DLD1 (cell line): ENCODE results near the gene TMX2.

Experiments used
- in situ Hi-C: cut with HindIII; loops from 2 replicates; pipeline ENCODE4 v1.10.0; 2017; ENCODE audit warnings: low sequenced_read_pairs

Gene TMX2

DNA sequence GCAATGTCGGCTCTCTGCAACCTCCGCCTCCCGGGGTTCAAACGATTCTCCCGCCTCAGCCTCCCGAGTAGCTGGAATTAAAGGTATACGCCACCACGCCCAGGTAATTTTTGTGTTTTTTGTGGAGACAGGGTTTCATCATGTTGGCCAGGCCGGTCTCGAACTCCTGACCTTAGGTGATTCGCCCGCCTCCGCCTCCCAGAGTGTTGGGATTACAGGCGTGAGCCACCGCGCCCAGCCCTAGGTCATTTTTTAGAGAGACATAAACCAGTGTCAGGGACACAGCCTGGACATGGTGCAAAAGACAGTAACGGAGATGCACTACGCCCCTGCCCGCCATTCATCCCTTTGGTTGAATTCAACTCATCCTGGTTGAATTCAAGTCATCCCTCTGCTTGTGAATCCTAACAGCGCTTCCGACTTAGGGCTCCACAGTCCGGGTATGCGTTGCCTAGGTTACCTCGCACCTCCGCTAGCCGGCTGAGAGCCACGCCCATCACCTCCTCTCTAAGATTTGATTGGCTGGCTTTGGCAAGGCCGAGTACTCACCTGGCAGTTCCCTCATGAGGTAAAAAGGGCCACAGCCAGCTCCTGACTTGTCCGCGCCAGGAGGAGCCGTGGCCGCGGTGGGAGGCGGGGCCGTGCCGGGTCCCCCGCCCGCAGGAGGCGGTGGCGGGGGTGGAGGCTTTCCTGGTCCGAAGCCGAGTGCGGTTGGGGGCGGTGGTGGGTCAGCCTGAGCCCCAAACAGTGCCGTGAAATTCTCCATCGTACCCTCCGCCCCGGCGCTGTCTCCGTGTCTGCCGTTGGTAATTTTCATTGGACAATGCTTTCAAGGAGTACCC, 758 bp upstream of the TMX2 start, which contains the start of gene MED19:
Gene MED19 (minus strand): TSS at position 802 of the 842 bp plus-strand sequence. CDS start 36 bp downstream, at position 766.
- in situ Hi-C loops = loop anchor here (25.0 kb wide), 1 partner anchor 101 kb away; no protein-coding TSS in a partner anchor

- in situ Hi-C loops = loop anchor here (25.0 kb wide), 1 partner anchor 98 kb away; no protein-coding TSS in a partner anchor
Observed at GRCh38 chr11:57713835-57714234, 1.4 kb downstream of the TMX2 start.

GRCh38 chr11:57716726-57717125, 4.3 kb downstream of the TMX2 start:
- in situ Hi-C loops = loop anchor here (25.0 kb wide), 1 partner anchor 96 kb away; no protein-coding TSS in a partner anchor

DNA sequence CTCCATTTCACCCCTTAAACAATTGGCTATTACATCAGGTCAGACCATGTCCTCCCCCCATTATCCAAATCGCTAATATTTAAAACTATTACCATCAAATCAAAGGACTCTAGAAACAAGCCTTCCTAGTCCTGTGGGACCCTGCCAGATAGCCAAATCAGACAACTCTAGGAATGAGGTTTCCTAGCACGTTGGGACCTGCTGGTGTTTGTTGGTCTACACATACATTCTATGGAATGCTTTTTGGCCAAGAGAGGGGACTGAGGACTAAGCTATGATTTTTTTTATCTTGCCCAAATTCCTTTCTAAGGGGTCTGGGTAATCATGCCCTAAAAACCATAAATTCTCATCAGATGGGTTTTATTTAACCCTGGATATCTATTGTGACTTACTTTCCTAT, 14.8 kb downstream of the TMX2 start:
- in situ Hi-C loops = no loop called here

DNA sequence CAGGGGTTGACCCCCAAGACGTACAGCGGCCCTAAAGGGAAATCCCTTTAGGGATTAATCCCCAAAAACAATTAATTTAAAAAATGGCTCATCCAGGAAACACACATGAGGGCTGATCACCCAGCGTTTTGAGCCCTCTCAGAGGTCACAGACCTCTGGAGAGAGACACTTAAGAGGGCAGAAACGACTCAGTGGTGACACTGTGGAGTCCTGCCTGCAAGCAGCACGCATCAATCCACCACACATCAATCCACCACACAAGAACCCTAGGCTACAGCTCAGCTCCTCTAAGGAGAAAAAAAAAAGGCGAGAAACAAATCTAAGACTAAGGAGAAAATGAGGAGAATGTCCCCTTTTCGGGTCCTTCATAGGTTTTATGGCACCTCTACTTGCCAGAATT, 16.4 kb downstream of the TMX2 start:
- in situ Hi-C loops = no loop called here

GRCh38 chr11:57729479-57729878, 17.1 kb downstream of the TMX2 start:
- in situ Hi-C loops = no loop called here

DNA sequence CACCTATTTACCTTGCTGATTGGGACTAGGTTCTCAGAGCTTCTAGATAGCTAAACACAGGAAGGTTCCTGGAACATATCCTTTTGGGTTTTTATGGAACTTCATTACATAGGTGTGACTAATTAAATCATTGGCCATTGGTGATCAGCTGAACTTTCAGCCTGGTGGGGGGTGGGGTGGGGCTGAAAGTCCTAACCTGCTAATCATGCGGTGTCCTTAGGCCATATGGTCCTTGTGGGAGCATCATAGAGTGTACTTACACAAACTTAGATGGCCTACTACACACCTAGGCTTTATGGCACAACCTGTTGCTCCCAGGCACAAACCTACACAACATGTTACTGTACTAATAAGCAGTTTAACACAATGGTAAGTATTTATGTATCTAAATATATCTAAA, 20.3 kb downstream of the TMX2 start:
- in situ Hi-C loops = no loop called here

GRCh38 chr11:57735619-57736298, 23.4 kb downstream of the TMX2 start:
- in situ Hi-C loops = no loop called here

DNA sequence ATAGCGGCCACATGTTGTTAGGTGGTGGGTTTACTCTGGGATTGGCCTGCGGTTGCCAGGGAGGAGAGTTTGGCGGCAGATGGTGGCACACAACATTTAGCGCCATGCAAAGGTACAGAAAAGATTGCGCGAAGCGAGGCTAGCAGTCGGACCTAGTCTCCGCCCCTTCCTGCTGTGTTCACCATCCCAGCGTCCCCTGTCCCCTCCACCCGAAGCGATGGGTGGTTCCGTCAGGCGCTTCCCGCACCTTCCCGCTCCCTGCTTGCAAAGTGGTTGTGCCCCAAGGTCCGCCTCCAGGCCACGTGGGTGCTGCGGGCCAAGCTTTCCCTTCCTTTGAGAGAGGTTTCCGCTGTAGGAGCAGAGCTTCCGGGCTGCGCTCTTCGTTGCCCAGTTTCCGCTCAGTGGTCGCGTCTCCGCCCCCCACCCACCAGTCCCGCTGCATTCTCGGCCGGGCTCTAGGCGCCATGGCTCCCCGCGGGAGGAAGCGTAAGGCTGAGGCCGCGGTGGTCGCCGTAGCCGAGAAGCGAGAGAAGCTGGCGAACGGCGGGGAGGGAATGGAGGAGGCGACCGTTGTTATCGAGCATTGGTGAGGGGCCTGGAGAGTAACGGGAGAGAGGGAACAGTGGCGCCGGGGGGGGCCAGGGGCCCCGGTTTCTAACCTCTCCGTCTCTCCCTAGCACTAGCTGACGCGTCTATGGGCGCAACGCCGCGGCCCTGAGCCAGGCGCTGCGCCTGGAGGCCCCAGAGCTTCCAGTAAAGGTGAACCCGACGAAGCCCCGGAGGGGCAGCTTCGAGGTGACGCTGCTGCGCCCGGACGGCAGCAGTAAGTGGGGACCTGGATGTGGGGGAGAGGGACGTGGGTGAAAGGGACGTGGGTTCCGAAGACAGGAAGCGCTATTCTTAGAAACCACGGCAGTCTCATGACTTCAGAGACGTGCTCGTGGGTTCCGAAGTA, 29.0 kb downstream of the TMX2 start, which contains the start of gene SELENOH:
Gene SELENOH (plus strand): TSS at position 360 of the 955 bp plus-strand sequence. CDS start 105 bp downstream, at position 465.
- in situ Hi-C loops = no loop called here

- in situ Hi-C loops = no loop called here
Observed at GRCh38 chr11:57742087-57742452, 29.7 kb downstream of the TMX2 start.

- in situ Hi-C loops = no loop called here
Observed at GRCh38 chr11:57744357-57744756, 32.0 kb downstream of the TMX2 start.

DNA sequence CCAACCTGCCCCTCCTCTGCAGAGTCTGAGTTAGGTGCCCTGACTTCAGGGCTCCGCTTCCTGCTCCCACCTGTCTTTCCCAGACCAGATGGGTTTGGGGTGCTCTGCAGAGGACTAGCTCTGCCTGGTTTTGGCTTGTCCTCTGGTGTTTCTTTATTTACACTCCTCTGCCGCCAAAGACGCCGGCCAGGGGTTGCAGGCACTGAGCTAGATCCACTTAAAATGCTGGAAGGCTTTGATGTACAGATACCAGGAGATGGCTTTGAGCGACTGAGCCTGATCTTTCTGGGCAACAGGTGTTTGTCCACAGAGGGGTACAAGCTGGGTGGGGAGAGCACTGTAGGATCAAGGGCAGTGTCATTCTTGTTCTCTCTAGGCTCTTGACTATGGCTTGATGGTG, 32.8 kb downstream of the TMX2 start:
- in situ Hi-C loops = no loop called here

GRCh38 chr11:57746920-57747319, 34.5 kb downstream of the TMX2 start:
- in situ Hi-C loops = no loop called here

- in situ Hi-C loops = no loop called here
Observed at GRCh38 chr11:57751176-57751575, 38.8 kb downstream of the TMX2 start.

- in situ Hi-C loops = no loop called here
Observed at GRCh38 chr11:57751676-57752253, 39.4 kb downstream of the TMX2 start, which contains the start of gene BTBD18. Gene BTBD18, minus strand, starts transcription at chr11:57751819. Its CDS starts 631 bp downstream, at chr11:57751188.

GRCh38 chr11:57752954-57753353, 40.6 kb downstream of the TMX2 start:
- in situ Hi-C loops = no loop called here

GRCh38 chr11:57758174-57758573, 45.8 kb downstream of the TMX2 start:
- in situ Hi-C loops = no loop called here

DNA sequence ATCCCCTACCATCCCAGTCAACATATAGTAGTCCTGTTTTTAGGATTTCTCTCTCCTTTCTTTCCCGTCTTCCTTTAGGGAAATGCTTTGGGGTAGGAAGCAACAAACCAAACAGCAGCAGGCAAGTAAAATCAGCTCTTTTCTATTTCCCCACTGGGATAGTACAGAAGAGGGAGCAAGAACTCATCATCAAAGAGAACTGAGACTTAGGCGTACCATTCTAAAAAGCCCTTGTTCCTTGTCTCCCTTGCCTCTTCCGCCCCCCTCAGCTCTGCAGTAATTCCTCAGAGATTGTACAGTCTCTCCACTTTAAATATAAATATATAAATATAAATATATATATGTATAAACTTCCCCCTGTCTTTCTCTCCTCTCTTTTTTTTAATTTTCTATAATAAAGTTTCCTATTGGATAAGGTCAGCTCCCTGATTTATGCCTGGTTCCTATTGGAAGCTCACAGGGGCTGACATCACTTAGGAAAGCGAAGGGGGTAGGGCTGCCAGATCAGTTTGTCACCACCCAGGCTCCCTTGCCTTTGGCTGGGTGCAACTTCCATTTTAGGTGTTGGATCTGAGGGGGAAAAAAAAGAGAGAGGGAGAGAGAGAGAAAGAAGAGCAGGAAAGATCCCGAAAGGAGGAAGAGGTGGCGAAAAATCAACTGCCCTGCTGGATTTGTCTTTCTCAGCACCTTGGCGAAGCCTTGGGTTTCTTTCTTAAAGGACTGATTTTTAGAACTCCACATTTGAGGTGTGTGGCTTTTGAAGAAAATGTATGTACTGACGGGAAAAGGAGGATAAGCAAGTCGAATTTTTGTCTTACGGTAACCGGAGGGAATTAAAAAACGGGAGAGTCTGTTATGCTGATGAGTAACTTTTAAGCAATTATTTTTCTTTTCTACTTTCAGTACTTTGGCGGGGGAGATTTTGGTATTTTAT, 49.2 kb downstream of the TMX2 start, which contains the start of gene CTNND1:
Gene CTNND1 (plus strand): TSS at position 502 of the 934 bp plus-strand sequence. CDS start 29,677 bp downstream, outside the sequence.
- in situ Hi-C loops = no loop called here
